ENCODE results near the gene ZG16B.

- TF ChIP-seq POLR2AphosphoS5 (IDR thresholded peaks at IDR 0.05; ENCODE audit: insufficient read depth in 1 of 2, low read depth in 1 of 2) (no peak), CTCF (IDR thresholded peaks at IDR 0.05) (no peak)
These were observed 4.9 kb downstream of the ZG16B start for GRCh38 chr16:2834968-2835367.

Measured in vagina (tissue), 2 donors.